GM13976 (cell line): ENCODE data around the gene PARP14.

Experiments
- DNase-seq: peaks from one replicate; pipeline ENCODE4 v3.0.0; 2012; ENCODE audit warnings: low spot score
- CTCF ChIP-seq: IDR thresholded peaks from 2 replicates; pipeline ENCODE4 v1.5.1; 2012; ENCODE audit warnings: borderline replicate concordance, mild to moderate bottlenecking; ENCODE audit not compliant: insufficient read depth; ENCODE audit errors: extremely low read depth, missing control alignments, control extremely low read depth
- in situ Hi-C: fragments of 300-500 bp; cut with MboI; formaldehyde crosslinking; loops from one replicate; pipeline ENCODE4 v1.12.0; 2022; ENCODE audit warnings: low sequenced_read_pairs, mixed read lengths, inconsistent platforms; ENCODE audit not compliant: unreplicated experiment

PARP14 gene

GRCh38 chr3:122690096-122690495 is 9.5 kb downstream of the PARP14 start:
- no peak for DNase-seq
- in situ Hi-C loops = no loop called here
- no peak for TF ChIP-seq CTCF

DNA sequence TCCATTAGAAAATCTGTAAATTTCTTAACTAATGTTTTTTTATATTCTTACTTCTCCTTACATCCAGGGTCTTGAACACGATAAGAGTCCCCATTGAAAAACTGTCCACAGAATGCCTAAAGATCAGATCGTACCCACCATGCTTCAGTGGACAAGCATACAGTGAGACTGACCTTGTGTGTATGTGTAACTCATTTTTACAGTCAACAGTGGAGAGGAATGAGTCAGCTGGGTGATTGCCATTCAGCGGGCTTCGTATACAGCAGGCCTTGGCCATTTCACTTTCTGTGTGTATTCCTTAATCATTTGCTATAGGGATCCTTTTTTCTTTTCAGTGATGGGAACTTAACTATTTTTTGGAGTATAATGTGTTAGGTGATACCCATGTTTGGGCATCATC is 10.6 kb downstream of the PARP14 start:
- no peak for DNase-seq
- in situ Hi-C loops = no loop called here
- no peak for TF ChIP-seq CTCF

DNA sequence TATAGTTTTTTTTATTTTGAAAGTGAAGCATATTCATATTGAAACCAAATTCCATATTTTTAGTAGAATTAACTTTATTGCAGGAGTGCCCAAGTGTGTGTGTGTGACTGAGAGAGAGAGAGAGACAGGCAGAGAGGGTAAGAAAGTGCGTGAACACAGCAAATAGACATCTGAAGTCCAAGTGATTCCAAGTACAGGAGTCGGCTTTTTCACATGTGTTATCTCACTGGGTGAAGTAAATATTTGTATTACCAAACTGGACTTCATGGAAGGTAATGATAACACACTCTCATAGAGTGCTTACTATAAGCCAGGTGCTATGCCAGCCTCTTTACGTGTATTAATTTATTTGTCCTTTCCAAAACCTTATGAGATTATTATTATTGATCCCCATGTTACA is 12.0 kb downstream of the PARP14 start:
- no peak for TF ChIP-seq CTCF
- in situ Hi-C loops = no loop called here
- no peak for DNase-seq

DNA sequence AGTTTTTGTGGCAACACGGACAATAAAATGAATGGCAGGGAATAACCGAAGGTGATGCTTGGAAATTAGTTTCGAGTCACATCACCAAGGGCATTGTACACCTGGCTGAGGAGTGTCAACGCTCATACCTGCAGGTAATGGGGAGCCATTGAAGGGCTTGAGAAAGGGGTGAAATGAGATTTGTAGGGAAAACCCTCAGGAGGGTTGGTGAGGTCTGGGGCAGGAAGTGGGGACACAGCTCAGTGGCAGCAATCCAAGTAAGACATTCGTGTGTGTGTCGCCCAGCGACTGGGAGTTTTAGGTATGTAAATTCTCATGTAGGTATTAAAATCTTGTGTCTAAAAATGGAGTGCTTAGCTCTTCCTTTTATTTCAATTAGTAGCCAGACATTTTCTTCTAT is 14.3 kb downstream of the PARP14 start:
- in situ Hi-C loops = no loop called here
- no peak for TF ChIP-seq CTCF
- peak; percentile 29 for DNase-seq

- in situ Hi-C loops = no loop called here
- no peak for DNase-seq
- no peak for TF ChIP-seq CTCF
Measured at GRCh38 chr3:122695927-122696561, 15.4 kb downstream of the PARP14 start.

- peak; percentile 49 for DNase-seq
- no peak for TF ChIP-seq CTCF
- in situ Hi-C loops = no loop called here
Measured at GRCh38 chr3:122697952-122698620, 17.4 kb downstream of the PARP14 start.
